ENCODE measurements around the gene ADAM15.

The ADAM15 gene

DNA sequence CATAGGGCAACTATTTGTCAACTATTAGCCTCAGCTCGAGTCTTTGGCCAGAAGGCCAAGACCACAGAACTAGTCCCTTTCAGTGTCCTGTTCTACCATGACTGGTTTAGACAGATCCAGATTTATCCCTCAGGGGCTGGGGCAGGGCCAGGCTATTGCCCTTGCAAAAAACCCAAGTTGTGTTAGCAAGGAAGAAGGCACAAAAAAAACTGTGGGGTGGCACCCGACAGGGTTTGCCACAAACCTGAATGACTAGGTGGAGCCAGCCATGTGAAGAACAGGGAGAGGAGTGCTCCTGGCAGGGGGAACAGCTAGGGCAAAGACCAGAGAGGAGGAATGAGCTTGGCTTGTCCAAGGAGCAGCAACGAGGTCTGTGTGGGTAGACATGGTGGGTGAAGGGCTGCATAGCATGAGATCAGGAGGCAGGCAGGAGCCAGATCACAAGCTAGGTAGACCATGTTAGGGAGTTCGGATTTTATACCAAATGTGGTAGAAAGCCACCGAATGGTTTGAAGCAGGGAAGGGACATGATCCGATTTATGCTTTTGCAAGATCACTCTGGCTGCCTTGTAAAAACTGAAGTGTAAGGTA is 13.2 kb upstream of the ADAM15 start:
- Histone ChIP-seq H2AFZ (ENCODE audit: low read depth, low read length) (no peak overlapping the region), H3K9ac (ENCODE audit: low read length) (no peak overlapping the region), H3K4me1 (ENCODE audit: control insufficient read depth, insufficient read depth, low read depth, low read length) (no peaks in the 10 kb centered on the region), H3K79me1 (replicated peaks; ENCODE audit: low read length, poor library complexity, severe bottlenecking) (no peaks in the 10 kb centered on the region), H2BK15ac (ENCODE audit: low read depth, poor library complexity, severe bottlenecking) (no peak overlapping the region), H4K91ac (ENCODE audit: low read length) (no peak overlapping the region), H3K36me3 (ENCODE audit: control insufficient read depth in 1 of 2, insufficient read depth in 2 of 2, low read depth in 1 of 2, low read length in 2 of 2) (no peaks in the 10 kb centered on the region), H3K9me3 (ENCODE audit: control insufficient read depth, low read length) (no peaks in the 10 kb centered on the region), H3K4me2 (ENCODE audit: low read length, poor library complexity, severe bottlenecking) (no peak overlapping the region), H3K27me3 (ENCODE audit: control insufficient read depth in 1 of 2, insufficient read depth in 1 of 2, low read length in 2 of 2) (peaks cover 0 to 28% of the 10 kb centered on the region in 2 experiments), H3K4ac (ENCODE audit: low read depth in 1 of 2, low read length in 2 of 2) (no peak overlapping the region), H2BK5ac (ENCODE audit: low read depth, low read length, poor library complexity, severe bottlenecking) (no peak overlapping the region), H4K8ac (ENCODE audit: low read length) (no peak overlapping the region), H2BK12ac (ENCODE audit: low read length in 2 of 2) (no peak overlapping the region), H2BK120ac (ENCODE audit: low read depth, low read length) (no peak overlapping the region), H3K18ac (ENCODE audit: low read depth in 1 of 2, low read length in 2 of 2) (no peak overlapping the region), H3K14ac (ENCODE audit: low read length in 2 of 2) (no peak overlapping the region), H2AK5ac (ENCODE audit: low read length, severe bottlenecking) (no peak overlapping the region), H3K27ac (ENCODE audit: low read length, poor library complexity, severe bottlenecking) (no peak overlapping the region), H3K23ac (ENCODE audit: low read length in 2 of 2) (no peak overlapping the region), H3K4me3 (ENCODE audit: insufficient read depth in 1 of 2, low read depth in 1 of 2, low read length in 2 of 2) (no peak overlapping the region)
- DNase-seq: no peak
- WGBS: 93% methylated on average over 6 of the region's 6 CpGs

DNA sequence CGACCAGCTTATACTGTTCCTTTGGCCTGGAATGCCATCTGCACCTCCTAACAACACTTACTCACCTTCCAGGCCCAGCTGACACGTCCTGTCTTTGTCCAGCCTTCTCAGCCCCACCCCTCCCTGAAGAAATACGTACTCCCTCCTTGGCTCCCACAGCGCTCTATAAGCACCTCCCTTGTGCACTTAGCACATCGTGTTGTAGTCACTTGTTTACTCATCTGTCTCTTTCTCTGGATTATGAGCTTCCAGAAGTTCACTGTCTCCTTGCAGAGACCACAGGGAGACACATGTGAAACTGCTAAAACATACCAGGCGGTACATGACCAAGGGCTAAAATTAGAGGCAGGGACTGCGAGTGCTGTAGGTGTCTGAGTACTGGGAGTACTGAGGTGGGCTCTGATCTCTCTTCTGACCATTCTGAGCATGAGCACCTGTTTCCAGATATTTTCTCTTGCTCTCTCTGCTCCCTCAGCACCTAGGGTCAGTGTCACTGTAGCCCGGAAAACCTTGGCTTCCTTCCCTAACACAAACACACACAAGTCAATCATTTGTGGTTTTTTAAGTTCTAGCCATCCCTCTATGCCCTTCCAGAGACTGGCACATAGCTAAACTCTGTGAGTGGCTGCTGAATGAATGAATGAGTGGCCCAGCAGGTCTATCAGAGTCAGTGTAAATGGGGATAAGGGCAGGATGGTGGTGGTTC is 12.4 kb upstream of the ADAM15 start:
- 55% methylated on average over 8 of the region's 8 CpGs for WGBS
- DNase-seq: peak; percentile 63
- Histone ChIP-seq H3K27me3 (ENCODE audit: control insufficient read depth in 1 of 2, insufficient read depth in 1 of 2, low read length in 2 of 2) (peaks cover 0 to 27% of the 10 kb centered on the region in 2 experiments), H3K23ac (ENCODE audit: low read length in 2 of 2) (no peak overlapping the region), H3K4me3 (ENCODE audit: insufficient read depth in 1 of 2, low read depth in 1 of 2, low read length in 2 of 2) (no peak overlapping the region), H3K9me3 (ENCODE audit: control insufficient read depth, low read length) (no peaks in the 10 kb centered on the region), H3K4ac (ENCODE audit: low read depth in 1 of 2, low read length in 2 of 2) (no peak overlapping the region), H2BK15ac (ENCODE audit: low read depth, poor library complexity, severe bottlenecking) (no peak overlapping the region), H2BK5ac (ENCODE audit: low read depth, low read length, poor library complexity, severe bottlenecking) (peak overlapping the region; percentile 8), H3K9ac (ENCODE audit: low read length) (no peak overlapping the region), H3K18ac (ENCODE audit: low read depth in 1 of 2, low read length in 2 of 2) (no peak overlapping the region), H4K91ac (ENCODE audit: low read length) (no peak overlapping the region), H3K4me1 (ENCODE audit: control insufficient read depth, insufficient read depth, low read depth, low read length) (peaks cover 2% of the 10 kb centered on the region), H3K4me2 (ENCODE audit: low read length, poor library complexity, severe bottlenecking) (no peak overlapping the region), H3K14ac (ENCODE audit: low read length in 2 of 2) (no peak overlapping the region), H3K36me3 (ENCODE audit: control insufficient read depth in 1 of 2, insufficient read depth in 2 of 2, low read depth in 1 of 2, low read length in 2 of 2) (no peaks in the 10 kb centered on the region), H2BK120ac (ENCODE audit: low read depth, low read length) (no peak overlapping the region), H4K8ac (ENCODE audit: low read length) (no peak overlapping the region), H3K79me1 (replicated peaks; ENCODE audit: low read length, poor library complexity, severe bottlenecking) (no peaks in the 10 kb centered on the region), H2AFZ (ENCODE audit: low read depth, low read length) (no peak overlapping the region), H3K27ac (ENCODE audit: low read length, poor library complexity, severe bottlenecking) (no peak overlapping the region), H2BK12ac (ENCODE audit: low read length in 2 of 2) (no peak overlapping the region), H2AK5ac (ENCODE audit: low read length, severe bottlenecking) (no peak overlapping the region)

DNA sequence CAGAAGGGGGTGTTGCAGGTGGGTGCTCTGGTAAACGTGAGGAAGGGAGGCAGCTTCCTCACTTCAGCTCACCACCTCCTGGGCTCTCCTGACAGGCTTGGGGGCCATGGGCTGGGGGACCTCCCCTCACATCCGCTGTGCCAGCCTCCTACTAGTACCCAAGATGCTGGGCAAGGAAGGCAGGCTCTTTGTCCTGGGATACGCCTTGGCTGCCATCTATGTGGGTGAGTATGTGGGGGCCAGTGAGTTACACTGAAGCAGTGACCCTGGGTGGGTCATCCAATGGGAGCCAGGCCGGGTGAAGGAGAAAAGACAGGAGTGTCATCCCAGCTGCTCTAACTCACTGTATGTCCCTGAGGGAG is 11.8 kb upstream of the ADAM15 start:
- H3K14ac ChIP-seq (ENCODE audit: low read length in 2 of 2): no peak overlapping the region
- DNase-seq: no peak
- H3K4me2 ChIP-seq (ENCODE audit: low read length, poor library complexity, severe bottlenecking): no peak overlapping the region
- H3K18ac ChIP-seq (ENCODE audit: low read depth in 1 of 2, low read length in 2 of 2): no peak overlapping the region
- WGBS: 84% methylated on average over 2 of the region's 4 CpGs
- H2BK5ac ChIP-seq (ENCODE audit: low read depth, low read length, poor library complexity, severe bottlenecking): no peak overlapping the region
- no peaks in the 10 kb centered on the region for H3K9me3 ChIP-seq (ENCODE audit: control insufficient read depth, low read length)
- no peak overlapping the region for H2BK15ac ChIP-seq (ENCODE audit: low read depth, poor library complexity, severe bottlenecking)
- H2BK120ac ChIP-seq (ENCODE audit: low read depth, low read length): no peak overlapping the region
- peak overlapping the region in 1 of 2 experiments; percentile 14 for H3K23ac ChIP-seq (ENCODE audit: low read length in 2 of 2)
- H3K4me3 ChIP-seq (ENCODE audit: insufficient read depth in 1 of 2, low read depth in 1 of 2, low read length in 2 of 2): no peak overlapping the region
- no peaks in the 10 kb centered on the region for H3K79me1 ChIP-seq (replicated peaks; ENCODE audit: low read length, poor library complexity, severe bottlenecking)
- H3K27me3 ChIP-seq (ENCODE audit: control insufficient read depth in 1 of 2, insufficient read depth in 1 of 2, low read length in 2 of 2): peaks cover 0 to 21% of the 10 kb centered on the region in 2 experiments
- H3K27ac ChIP-seq (ENCODE audit: low read length, poor library complexity, severe bottlenecking): no peak overlapping the region
- H3K4me1 ChIP-seq (ENCODE audit: control insufficient read depth, insufficient read depth, low read depth, low read length): peaks cover 2% of the 10 kb centered on the region
- no peak overlapping the region for H4K91ac ChIP-seq (ENCODE audit: low read length)
- H4K8ac ChIP-seq (ENCODE audit: low read length): no peak overlapping the region
- H2AFZ ChIP-seq (ENCODE audit: low read depth, low read length): no peak overlapping the region
- H3K36me3 ChIP-seq (ENCODE audit: control insufficient read depth in 1 of 2, insufficient read depth in 2 of 2, low read depth in 1 of 2, low read length in 2 of 2): no peaks in the 10 kb centered on the region
- H3K9ac ChIP-seq (ENCODE audit: low read length): no peak overlapping the region
- no peak overlapping the region for H3K4ac ChIP-seq (ENCODE audit: low read depth in 1 of 2, low read length in 2 of 2)
- H2AK5ac ChIP-seq (ENCODE audit: low read length, severe bottlenecking): no peak overlapping the region
- no peak overlapping the region for H2BK12ac ChIP-seq (ENCODE audit: low read length in 2 of 2)

DNA sequence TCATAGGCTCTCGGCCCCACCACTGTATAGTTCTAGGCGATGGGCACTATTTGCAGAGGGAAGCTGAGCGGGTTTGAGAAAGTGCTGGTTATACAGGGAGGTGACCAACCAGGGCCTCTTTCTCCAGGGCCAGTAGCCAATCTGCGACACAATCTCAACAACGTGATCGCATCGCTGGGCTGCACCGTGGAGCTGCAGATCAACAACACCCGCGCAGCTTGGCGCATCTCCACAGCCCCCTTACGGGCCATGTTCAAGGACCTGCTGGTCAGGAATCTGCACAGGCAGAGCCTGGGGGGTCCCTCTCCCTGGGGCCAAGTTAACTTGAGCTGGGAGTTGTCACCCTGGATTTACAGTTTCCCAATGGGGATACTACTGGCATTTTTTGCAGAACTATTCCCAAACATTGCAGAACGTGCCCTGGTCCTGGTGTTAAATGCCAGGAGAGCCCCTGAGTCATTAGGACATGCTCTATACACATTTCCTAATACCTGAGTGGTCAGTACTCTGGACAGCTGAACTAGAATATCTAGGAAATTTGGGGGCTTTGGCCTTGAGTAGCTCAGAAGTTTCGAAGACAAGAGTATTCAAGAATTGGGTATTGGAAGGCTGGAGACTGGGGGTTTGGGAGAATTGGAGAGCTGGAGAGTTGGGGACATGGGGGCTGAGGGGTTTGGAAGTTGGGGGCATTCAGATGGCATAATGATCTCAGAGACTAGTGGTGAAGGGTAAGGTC is 10.6 kb upstream of the ADAM15 start:
- Histone ChIP-seq H3K23ac (ENCODE audit: low read length in 2 of 2) (no peak overlapping the region), H4K91ac (ENCODE audit: low read length) (no peak overlapping the region), H3K36me3 (ENCODE audit: control insufficient read depth in 1 of 2, insufficient read depth in 2 of 2, low read depth in 1 of 2, low read length in 2 of 2) (no peaks in the 10 kb centered on the region), H3K18ac (ENCODE audit: low read depth in 1 of 2, low read length in 2 of 2) (no peak overlapping the region), H3K4ac (ENCODE audit: low read depth in 1 of 2, low read length in 2 of 2) (no peak overlapping the region), H3K9me3 (ENCODE audit: control insufficient read depth, low read length) (no peaks in the 10 kb centered on the region), H3K4me3 (ENCODE audit: insufficient read depth in 1 of 2, low read depth in 1 of 2, low read length in 2 of 2) (no peak overlapping the region), H3K4me2 (ENCODE audit: low read length, poor library complexity, severe bottlenecking) (no peak overlapping the region), H3K27ac (ENCODE audit: low read length, poor library complexity, severe bottlenecking) (no peak overlapping the region), H2AFZ (ENCODE audit: low read depth, low read length) (no peak overlapping the region), H3K4me1 (ENCODE audit: control insufficient read depth, insufficient read depth, low read depth, low read length) (peaks cover 12% of the 10 kb centered on the region), H3K79me1 (replicated peaks; ENCODE audit: low read length, poor library complexity, severe bottlenecking) (no peaks in the 10 kb centered on the region), H2BK15ac (ENCODE audit: low read depth, poor library complexity, severe bottlenecking) (no peak overlapping the region), H3K9ac (ENCODE audit: low read length) (no peak overlapping the region), H2BK12ac (ENCODE audit: low read length in 2 of 2) (no peak overlapping the region), H2BK120ac (ENCODE audit: low read depth, low read length) (no peak overlapping the region), H4K8ac (ENCODE audit: low read length) (no peak overlapping the region), H3K27me3 (ENCODE audit: control insufficient read depth in 1 of 2, insufficient read depth in 1 of 2, low read length in 2 of 2) (peaks cover 0 to 19% of the 10 kb centered on the region in 2 experiments), H2AK5ac (ENCODE audit: low read length, severe bottlenecking) (no peak overlapping the region), H2BK5ac (ENCODE audit: low read depth, low read length, poor library complexity, severe bottlenecking) (no peak overlapping the region), H3K14ac (ENCODE audit: low read length in 2 of 2) (no peak overlapping the region)
- DNase-seq: no peak
- 93% methylated on average over 14 of the region's 14 CpGs for WGBS
